ENCODE measurements around the gene CFLAR. TPM values are rescaled to one million over a fixed set of nuclear protein-coding genes. Genes with fewer than 3 reads are reported as not detected.
"Not testable (repeated sequence)": the region's sequence is repeated elsewhere in the genome, so short reads cannot be mapped to it uniquely, and the experiment has no call there.

Gene CFLAR
- polyA plus RNA-seq (ENCODE audit: insufficient read length in 10 of 10) = 10 to 100 TPM; 27.0 to 59.4 (median 36.6) TPM
- long read RNA-seq, donor 1, full-length matches to known transcripts = 1 of 1 reads
- long read RNA-seq, donor 1, partial matches to known transcripts = 0 of 1 reads
- long read RNA-seq, donor 1, other reads (novel, unspliced or antisense) = 0 of 1 reads
- long read RNA-seq, donor 2, partial matches to known transcripts = 0 of 1 reads
- long read RNA-seq, donor 2, other reads (novel, unspliced or antisense) = 0 of 1 reads
- long read RNA-seq, donor 3 = 0 reads
- long read RNA-seq, donor 4, full-length matches to known transcripts = 3 of 3 reads
- long read RNA-seq, donor 4, partial matches to known transcripts = 0 of 3 reads
- long read RNA-seq, donor 4, other reads (novel, unspliced or antisense) = 0 of 3 reads
- long read RNA-seq, donor 5, partial matches to known transcripts = 0 of 4 reads
- long read RNA-seq, donor 5, other reads (novel, unspliced or antisense) = 0 of 4 reads
- long read RNA-seq, donor 6, full-length matches to known transcripts = 6 of 6 reads
- long read RNA-seq, donor 6, partial matches to known transcripts = 0 of 6 reads
- long read RNA-seq, donor 6, other reads (novel, unspliced or antisense) = 0 of 6 reads
- long read RNA-seq, donor 7, full-length matches to known transcripts = 3 of 3 reads
- long read RNA-seq, donor 7, partial matches to known transcripts = 0 of 3 reads
- long read RNA-seq, donor 7, other reads (novel, unspliced or antisense) = 0 of 3 reads
- long read RNA-seq, donor 8, full-length matches to known transcripts = 6 of 6 reads
- long read RNA-seq, donor 8, partial matches to known transcripts = 0 of 6 reads
- long read RNA-seq, donor 8, other reads (novel, unspliced or antisense) = 0 of 6 reads
- long read RNA-seq, donor 9 = 0 reads

DNA sequence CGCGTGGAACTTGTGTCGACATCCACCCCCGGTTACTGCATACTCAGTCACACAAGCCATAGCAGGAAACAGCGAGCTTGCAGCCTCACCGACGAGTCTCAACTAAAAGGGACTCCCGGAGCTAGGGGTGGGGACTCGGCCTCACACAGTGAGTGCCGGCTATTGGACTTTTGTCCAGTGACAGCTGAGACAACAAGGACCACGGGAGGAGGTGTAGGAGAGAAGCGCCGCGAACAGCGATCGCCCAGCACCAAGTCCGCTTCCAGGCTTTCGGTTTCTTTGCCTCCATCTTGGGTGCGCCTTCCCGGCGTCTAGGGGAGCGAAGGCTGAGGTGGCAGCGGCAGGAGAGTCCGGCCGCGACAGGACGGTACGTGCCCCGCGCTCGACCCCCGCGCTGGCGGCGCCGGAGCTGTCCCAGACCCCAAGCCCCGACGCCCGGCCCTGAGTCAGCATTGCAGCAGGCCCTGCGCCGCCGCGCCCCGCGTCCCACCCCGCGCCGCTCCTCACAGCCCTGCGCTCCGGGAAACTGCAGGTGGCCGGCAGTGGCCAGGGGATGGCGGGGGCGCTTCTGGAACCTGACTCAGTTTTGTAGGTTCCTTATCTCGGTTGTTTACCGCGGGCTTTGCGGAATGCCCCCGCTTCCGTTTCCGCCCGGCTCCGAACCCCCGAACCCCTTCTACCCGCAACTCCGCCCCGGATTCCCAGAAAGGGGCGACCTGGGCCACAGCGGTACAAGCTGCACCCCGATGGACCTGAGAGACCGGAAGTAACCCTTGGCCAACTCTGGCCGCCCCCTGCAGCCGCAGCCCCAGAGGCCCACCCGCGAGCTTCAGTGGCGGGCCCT is at the start of gene CFLAR:
CFLAR (plus strand) TSS at position 50 of the 844 bp plus-strand sequence. CDS start 13,702 bp downstream, outside the sequence.
- peak; percentile 72 to 95 (median 80) for DNase-seq

- DNase-seq = no peak
Measured at GRCh38 chr2:201070948-201071478, 45.0 kb upstream of the CFLAR start.

- DNase-seq = peak; percentile 94 to 97 (median 96)
Measured at GRCh38 chr2:201071479-201072200, 44.3 kb upstream of the CFLAR start, which contains the start of the genes HYCC2 and NDUFB3. TSS of gene HYCC2 (minus strand) at chr2:201071671. CDS start at chr2:201024009, 47,662 bp downstream. TSS of gene NDUFB3 (plus strand) at chr2:201072001. CDS start at chr2:201078883, 6,882 bp downstream.

DNA sequence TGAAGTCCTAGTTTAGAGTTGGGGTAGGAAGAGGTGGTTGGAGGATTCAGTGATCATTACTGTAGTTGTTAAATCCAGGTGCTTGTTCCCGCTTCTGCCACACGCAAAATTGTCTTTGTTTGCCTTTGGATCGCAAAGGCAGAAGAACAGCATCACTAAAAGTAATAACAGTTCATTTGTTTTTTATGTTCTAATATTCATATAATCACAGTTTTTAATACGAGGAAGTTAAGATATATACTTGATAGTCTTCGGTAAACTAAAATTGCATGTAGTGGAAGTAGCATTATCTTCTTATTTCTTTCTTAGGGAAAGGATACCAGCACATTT is 43.8 kb upstream of the CFLAR start:
- no peak for DNase-seq

- DNase-seq = no peak
Measured at GRCh38 chr2:201073071-201073470, 42.9 kb upstream of the CFLAR start.

- no peak for DNase-seq
Measured at GRCh38 chr2:201074996-201075395, 41.0 kb upstream of the CFLAR start.

GRCh38 chr2:201084863-201085262 is 31.1 kb upstream of the CFLAR start:
- no peak for DNase-seq

DNA sequence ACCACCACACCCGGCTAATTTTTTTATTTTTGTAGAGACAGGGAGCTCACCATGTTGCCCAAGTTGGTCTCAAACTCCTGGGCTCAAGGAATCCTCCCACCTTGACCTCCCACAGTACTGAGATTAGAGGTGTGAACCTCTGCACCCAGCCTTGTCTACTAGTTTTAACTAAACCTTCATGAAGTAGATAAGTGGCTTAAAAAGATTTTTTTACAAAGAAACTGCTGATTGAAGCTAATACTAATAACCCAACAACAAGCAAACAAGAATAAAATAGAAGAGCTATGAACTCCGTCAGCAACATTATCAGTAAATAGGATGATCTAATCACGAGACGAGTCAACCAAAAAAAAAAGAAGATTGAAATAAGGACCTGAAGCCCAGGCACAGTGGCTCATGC is 25.4 kb upstream of the CFLAR start:
- no peak for DNase-seq

DNA sequence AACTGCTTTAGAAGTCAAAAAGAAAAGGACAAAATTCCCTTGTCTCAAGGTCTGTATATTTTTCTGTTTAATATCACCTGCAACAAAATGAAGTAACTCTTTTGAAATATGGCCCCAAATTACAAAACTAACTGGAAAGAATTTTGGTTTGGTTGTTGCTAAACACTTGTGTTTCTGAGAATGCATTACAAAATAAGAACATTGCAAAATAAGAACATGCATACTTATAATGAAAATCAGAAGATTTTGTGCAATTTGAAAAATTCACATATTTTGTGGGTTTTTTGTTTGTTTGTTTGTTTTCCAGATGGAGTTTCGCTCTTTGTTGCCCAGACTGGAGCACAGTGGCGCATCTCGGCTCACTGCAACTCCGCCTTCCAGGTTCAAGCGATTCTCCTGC is 22.4 kb upstream of the CFLAR start:
- no peak for DNase-seq

GRCh38 chr2:201100497-201100896 is 15.5 kb upstream of the CFLAR start:
- no peak for DNase-seq

DNA sequence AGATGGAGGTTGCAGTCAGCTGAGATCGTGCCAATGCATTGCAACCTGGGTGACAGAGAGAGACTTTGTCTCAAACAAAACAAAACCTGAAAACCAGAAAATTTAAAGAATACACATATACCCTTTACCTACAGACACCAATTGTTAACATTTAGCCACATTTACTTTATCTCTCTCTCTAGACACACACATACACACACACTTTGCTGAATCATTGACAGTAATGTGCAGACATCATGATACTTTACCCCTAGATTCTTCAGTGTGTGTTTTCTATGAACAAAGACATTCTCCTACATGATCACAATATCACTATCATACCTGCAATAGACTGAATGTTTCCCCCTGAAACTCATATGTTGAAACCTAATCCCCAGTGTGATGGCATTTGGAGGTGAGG is 10.2 kb upstream of the CFLAR start:
- no peak for DNase-seq

GRCh38 chr2:201107624-201108023 is 8.3 kb upstream of the CFLAR start:
- DNase-seq = no peak

DNA sequence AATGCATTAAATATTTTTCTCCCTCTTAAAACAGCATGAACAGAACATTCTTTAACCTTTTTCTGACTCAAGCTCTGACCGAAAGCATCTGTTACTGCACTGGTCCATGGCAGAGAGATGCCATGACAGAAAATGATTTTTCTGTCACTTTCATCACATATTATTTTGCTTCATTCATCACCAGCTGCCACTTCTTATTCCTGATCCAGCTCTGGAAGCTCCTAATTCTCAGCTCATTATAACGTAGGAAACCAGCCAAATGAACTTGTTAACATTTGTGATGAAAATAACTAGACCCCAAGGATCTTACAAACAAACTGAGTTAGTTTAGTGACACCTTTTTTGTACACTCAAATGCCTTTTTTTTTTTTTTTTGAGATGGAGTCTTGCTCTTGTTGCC is 7.6 kb upstream of the CFLAR start:
- no peak for DNase-seq

DNA sequence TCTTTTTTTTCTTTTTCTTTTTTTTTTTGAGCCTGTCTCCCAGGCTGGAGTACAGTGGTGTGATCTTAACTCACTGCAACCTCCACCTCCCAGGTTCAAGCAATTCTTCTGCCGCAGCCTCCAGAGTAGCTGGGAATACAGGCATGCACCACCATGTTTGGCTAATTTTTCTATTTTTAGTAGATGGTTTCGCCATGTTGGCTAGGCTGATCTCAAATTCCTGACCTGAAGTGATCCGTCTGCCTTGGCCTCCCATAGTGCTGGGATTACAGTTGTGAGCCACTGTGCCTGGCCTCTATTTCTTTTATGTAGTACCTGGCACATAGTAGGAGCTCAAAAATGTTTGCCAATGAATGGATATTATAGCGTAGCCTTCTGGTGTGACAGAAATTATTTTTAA is 6.8 kb upstream of the CFLAR start:
- DNase-seq = no peak

GRCh38 chr2:201110615-201111014 is 5.3 kb upstream of the CFLAR start:
- DNase-seq = no peak

DNA sequence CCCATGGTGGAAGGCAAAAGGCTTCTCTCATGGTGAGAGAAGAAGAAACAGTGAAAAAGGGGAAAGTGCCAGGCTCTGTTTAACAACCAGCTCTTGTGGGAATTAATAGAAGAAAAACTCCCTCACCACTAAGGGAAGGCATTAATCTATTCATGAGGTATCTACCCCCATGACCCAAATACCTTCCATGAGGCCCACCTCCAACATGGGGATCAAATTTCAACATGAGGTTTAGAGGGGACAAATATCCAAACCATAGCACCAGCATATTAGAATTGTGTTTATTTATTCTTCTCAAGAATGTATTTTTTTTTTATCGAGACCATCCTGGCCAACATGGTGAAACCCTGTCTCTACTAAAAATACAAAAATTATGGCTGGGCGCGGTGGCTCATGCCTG is 4.9 kb upstream of the CFLAR start:
- DNase-seq = no peak

DNA sequence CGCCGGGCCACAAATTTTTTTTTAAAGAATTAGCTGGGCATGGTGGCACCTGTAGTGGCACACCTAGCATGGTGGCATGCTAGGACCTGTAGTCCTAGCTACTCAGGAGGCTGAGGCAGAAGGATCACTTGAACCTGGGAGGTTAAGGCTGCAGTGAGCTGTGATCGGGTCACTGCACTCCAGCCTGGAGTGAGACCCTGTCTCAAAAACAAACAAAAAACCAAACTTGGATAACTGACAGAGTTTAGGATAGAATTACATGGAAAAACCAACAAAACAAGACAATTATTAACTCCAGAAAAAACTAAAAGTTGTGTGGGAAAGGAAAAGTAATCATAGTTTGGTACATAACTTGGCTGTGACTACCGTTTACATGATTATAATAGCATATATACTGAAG is 1.6 kb upstream of the CFLAR start:
- no peak for DNase-seq

DNA sequence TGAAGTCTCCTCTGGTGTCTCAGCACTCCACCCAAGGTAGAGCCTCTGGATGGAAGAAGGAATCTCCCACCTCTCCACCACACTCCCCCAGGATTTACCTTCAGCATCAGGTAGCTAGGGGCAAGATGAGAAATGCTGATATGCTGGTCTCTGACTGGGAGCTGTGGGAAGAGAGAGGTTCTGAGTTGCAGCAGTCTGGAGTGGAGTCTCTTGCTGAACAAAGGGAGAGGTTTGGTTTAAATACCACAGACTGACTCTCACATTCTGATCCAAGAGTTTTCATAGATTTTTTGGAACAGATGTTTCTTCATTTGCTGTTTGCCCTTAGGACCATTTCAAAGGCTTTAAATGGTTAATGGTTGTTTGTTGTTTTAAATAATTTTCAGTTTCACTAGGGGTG is 1.1 kb upstream of the CFLAR start:
- DNase-seq = no peak

- DNase-seq = peak; percentile 69 to 87 (median 74)
Measured at GRCh38 chr2:201116959-201117734, 1.2 kb downstream of the CFLAR start.

GRCh38 chr2:201117735-201118094 is 1.8 kb downstream of the CFLAR start:
- DNase-seq = not testable (repeated sequence)

Measured in muscle of back (tissue), 13 donors.